Measurements from ENCODE around the gene SERF2. TPM values are rescaled to one million over a fixed set of nuclear protein-coding genes. Genes with fewer than 3 reads are reported as not detected.
A peak's percentile ranks its signal among the peaks of the same experiment; 100 is the strongest.

The SERF2 gene
- total and polyA plus RNA-seq, 10 of the 15 experiments (the other 5 are each of a cell fraction or from before 2014, with no cell fraction given) = 464 to 4,159 (median 1,014) TPM

DNA sequence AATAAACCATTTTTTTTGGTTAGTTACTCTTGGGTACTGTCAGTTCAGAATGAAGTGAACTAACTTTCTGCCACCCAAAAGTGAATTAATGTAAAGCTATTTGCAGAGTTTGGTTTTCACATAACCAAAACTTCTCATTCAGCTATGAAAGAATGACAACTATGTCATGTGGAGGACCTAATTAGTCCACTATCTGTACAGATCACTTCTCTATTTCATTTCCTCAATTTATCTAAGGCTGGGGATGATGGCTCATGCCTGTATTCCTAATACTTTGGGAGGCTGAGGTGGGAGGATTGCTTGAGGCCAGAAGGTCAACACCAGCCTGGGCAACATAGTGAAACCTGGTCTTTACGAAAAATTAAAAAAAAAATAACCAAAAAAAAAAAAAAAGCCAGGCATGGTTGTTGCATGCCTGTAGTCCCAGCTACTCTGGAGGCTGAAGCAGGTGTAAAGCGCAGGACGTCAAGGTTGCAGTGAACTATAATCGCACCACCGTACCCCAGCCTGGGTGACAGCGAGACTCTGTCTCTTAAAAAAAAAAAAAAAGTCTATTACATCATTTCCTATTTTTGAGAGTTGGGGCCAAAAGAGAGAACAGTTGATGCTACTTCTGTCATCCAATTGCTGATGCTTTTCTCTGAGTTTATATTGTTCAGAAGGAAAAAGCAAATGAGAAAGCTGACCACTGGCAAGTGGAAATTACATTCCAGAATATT, 17.0 kb downstream of the SERF2 start (continued):
- TF ChIP-seq, protein P1, sequence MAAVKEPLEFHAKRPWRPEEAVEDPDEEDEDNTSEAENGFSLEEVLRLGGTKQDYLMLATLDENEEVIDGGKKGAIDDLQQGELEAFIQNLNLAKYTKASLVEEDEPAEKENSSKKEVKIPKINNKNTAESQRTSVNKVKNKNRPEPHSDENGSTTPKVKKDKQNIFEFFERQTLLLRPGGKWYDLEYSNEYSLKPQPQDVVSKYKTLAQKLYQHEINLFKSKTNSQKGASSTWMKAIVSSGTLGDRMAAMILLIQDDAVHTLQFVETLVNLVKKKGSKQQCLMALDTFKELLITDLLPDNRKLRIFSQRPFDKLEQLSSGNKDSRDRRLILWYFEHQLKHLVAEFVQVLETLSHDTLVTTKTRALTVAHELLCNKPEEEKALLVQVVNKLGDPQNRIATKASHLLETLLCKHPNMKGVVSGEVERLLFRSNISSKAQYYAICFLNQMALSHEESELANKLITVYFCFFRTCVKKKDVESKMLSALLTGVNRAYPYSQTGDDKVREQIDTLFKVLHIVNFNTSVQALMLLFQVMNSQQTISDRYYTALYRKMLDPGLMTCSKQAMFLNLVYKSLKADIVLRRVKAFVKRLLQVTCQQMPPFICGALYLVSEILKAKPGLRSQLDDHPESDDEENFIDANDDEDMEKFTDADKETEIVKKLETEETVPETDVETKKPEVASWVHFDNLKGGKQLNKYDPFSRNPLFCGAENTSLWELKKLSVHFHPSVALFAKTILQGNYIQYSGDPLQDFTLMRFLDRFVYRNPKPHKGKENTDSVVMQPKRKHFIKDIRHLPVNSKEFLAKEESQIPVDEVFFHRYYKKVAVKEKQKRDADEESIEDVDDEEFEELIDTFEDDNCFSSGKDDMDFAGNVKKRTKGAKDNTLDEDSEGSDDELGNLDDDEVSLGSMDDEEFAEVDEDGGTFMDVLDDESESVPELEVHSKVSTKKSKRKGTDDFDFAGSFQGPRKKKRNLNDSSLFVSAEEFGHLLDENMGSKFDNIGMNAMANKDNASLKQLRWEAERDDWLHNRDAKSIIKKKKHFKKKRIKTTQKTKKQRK (IDR thresholded peaks at IDR 0.05; ENCODE audit: low read depth, low read length) = no peak
- TF ChIP-seq, protein P2, sequence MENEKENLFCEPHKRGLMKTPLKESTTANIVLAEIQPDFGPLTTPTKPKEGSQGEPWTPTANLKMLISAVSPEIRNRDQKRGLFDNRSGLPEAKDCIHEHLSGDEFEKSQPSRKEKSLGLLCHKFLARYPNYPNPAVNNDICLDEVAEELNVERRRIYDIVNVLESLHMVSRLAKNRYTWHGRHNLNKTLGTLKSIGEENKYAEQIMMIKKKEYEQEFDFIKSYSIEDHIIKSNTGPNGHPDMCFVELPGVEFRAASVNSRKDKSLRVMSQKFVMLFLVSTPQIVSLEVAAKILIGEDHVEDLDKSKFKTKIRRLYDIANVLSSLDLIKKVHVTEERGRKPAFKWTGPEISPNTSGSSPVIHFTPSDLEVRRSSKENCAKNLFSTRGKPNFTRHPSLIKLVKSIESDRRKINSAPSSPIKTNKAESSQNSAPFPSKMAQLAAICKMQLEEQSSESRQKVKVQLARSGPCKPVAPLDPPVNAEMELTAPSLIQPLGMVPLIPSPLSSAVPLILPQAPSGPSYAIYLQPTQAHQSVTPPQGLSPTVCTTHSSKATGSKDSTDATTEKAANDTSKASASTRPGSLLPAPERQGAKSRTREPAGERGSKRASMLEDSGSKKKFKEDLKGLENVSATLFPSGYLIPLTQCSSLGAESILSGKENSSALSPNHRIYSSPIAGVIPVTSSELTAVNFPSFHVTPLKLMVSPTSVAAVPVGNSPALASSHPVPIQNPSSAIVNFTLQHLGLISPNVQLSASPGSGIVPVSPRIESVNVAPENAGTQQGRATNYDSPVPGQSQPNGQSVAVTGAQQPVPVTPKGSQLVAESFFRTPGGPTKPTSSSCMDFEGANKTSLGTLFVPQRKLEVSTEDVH (IDR thresholded peaks at IDR 0.05; ENCODE audit: low read depth, partially characterized antibody) = peak; percentile 51
- TF ChIP-seq ZNF384 (IDR thresholded peaks at IDR 0.05; ENCODE audit: borderline replicate concordance, low read depth, low read length) (peak; percentile 93), MEF2A (IDR thresholded peaks at IDR 0.05; ENCODE audit: insufficient read depth, low read depth, low read length) (peak; percentile 58), NR2F1 (conservative IDR thresholded peaks at IDR 0.05) (peak; percentile 95), MYC (IDR thresholded peaks at IDR 0.05; ENCODE audit: insufficient read depth, insufficient read length, insufficient replicate concordance, low read length, severe bottlenecking) (no peak), BCL11A (IDR thresholded peaks at IDR 0.05; ENCODE audit: low read depth, low read length) (peak; percentile 97), SIN3A (IDR thresholded peaks at IDR 0.05; ENCODE audit: low read depth, low read length) (no peak), ZBED1 (IDR thresholded peaks at IDR 0.05; ENCODE audit: borderline replicate concordance) (0 out of 2 replicates have a peak, but pooled peaks have one; percentile 5), YBX1 (IDR thresholded peaks at IDR 0.05) (no peak), NR2C1 (IDR thresholded peaks at IDR 0.05) (no peak), SRF (IDR thresholded peaks at IDR 0.05; ENCODE audit: low read depth in 2 of 2, low read length in 2 of 2) (no peak), ATF7 (IDR thresholded peaks at IDR 0.05; ENCODE audit: low read depth) (peak; percentile 97), HDAC6 (IDR thresholded peaks at IDR 0.05; ENCODE audit: unreplicated experiment) (no peak)
- TF ChIP-seq, protein P3, sequence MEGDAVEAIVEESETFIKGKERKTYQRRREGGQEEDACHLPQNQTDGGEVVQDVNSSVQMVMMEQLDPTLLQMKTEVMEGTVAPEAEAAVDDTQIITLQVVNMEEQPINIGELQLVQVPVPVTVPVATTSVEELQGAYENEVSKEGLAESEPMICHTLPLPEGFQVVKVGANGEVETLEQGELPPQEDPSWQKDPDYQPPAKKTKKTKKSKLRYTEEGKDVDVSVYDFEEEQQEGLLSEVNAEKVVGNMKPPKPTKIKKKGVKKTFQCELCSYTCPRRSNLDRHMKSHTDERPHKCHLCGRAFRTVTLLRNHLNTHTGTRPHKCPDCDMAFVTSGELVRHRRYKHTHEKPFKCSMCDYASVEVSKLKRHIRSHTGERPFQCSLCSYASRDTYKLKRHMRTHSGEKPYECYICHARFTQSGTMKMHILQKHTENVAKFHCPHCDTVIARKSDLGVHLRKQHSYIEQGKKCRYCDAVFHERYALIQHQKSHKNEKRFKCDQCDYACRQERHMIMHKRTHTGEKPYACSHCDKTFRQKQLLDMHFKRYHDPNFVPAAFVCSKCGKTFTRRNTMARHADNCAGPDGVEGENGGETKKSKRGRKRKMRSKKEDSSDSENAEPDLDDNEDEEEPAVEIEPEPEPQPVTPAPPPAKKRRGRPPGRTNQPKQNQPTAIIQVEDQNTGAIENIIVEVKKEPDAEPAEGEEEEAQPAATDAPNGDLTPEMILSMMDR (IDR thresholded peaks at IDR 0.05 in 2 of 3, conservative IDR thresholded peaks at IDR 0.05 in 1 of 3; ENCODE audit: control insufficient read depth in 2 of 3, extremely low read depth in 1 of 3, insufficient read depth in 1 of 3, low read depth in 3 of 3, low read length in 3 of 3) = no peak
- TF ChIP-seq, protein P4, sequence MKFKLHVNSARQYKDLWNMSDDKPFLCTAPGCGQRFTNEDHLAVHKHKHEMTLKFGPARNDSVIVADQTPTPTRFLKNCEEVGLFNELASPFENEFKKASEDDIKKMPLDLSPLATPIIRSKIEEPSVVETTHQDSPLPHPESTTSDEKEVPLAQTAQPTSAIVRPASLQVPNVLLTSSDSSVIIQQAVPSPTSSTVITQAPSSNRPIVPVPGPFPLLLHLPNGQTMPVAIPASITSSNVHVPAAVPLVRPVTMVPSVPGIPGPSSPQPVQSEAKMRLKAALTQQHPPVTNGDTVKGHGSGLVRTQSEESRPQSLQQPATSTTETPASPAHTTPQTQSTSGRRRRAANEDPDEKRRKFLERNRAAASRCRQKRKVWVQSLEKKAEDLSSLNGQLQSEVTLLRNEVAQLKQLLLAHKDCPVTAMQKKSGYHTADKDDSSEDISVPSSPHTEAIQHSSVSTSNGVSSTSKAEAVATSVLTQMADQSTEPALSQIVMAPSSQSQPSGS (IDR thresholded peaks at IDR 0.05; ENCODE audit: low read length) = peak; percentile 89
